DMS153 (cell line): Measurements from ENCODE around the gene MPZL2.
"Not testable (repeated sequence)": the region's sequence is repeated elsewhere in the genome, so short reads cannot be mapped to it uniquely, and the experiment has no call there.

Experiments
- DNase-seq: peaks from one replicate; lab custom pipeline; 2025; lab: John Stamatoyannopoulos, UW

The MPZL2 gene

GRCh38 chr11:118263695-118264568 lies at the start of gene MPZL2:
Gene MPZL2, minus strand, starts transcription at chr11:118264297. Its CDS starts 144 bp downstream, at chr11:118264153.
- DNase-seq, result peak; percentile 15

DNA sequence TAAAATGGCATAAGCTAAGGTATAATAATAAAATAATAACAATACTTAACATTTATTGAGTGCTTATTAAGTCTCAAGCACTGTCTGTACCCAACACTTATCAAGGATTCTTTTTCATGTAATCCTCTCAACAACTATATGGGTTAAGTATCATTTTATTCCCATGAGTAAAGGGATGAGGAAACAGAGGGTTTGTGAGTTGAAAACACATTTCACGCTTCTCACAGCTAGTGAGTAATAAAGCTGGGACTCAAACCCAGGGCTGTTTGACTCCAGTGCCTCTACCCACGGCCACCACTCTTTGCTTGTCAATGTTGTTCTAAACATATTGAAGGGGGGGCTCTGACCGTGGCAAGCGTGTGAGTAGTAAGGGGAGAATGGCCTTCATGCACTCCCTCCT lies 49.1 kb upstream of the MPZL2 start:
- no peak for DNase-seq

DNA sequence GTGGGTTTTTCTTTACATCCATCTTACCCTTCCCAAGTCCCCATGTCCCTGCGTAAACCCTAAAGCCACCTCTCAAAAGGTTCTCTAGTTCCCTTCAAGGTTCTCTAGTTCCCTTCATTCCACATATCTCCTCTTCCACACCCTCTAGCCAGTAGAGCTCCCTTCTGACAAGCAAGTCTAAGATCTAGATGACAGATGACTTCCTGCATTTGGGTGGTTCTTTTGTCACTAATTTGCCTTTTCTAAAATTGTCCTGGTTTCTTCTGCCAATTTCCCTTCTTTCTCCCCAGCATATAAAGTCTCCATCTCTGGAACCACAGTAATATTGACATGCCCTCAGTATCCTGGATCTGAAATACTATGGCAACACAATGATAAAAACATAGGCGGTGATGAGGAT lies 48.2 kb upstream of the MPZL2 start:
- no peak for DNase-seq

DNA sequence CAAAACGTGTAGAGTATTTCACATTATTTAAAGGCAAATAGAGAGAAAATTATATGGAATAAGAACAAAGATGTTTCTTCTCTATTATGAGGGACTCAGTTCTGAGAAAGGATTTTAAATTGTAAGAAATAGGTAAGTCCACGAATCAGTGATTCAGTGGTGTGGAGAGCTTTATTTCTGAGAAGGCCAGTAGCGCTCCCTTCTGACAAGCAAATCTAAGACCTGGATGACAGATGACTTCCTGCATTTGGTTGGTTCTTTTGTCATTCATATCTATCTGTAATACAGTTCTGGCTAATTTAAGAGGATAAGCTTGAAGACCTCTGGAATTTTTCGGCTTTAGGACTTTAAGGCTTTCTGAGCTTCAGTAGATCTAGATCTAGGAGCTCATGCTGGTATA lies 47.4 kb upstream of the MPZL2 start:
- no peak for DNase-seq

DNA sequence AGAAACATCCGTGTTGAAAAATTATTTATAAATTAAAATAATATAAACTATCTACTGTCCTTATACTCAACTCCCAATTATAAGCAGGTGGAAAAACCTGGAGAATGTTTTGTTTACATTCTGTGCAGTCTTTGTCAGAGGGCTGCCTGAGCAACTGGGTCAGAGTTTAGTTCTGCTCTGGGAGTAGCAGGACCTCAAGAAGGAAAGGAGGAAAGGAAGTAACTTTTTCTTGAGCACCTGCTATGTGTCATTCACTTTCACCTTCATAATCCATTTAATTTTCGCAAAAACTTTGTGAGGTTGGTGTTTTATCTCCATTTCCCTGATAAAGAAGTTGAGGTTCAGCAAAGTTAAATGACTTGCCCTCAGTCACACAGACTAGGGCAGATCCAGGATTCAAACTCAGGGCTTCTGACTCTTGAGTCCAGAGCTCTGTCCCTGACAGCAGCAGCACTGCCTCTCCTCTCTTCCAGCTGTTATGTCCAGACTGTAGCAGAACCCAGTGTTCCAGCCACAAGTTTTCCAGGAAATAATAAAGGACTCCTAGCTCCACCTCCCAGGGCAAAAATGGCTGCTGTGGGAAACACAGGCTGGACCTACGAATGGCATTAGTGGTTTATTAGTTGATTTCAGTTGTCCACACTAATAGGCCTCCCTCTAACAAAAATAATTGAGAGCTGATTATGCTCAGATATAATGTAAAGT lies 46.8 kb upstream of the MPZL2 start:
- no peak for DNase-seq

GRCh38 chr11:118310271-118310670 lies 46.2 kb upstream of the MPZL2 start:
- no peak for DNase-seq

DNA sequence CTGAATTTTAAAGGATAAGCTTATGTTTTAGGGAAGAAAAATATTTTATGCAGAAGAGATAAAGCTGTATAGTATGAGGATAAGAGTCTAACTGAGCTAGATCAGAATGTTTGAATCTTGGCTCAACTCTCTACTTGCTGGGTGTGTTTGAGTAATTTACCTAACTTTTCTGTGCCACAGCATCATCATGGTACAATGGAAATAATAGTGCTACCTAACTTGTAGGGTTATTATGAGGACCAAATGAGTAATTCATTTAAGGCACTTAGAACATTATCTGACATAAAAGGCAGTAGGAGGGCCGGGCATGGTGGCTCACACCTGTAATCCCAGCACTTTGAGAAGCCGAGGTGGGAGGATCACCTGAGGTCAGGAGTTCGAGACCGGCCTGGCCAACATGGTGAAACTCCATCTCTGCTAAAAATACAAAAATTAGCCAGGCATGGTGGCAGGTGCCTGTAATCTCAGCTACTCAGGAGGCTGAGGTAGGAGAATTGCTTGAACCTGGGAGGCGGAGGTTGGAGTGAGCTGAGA lies 45.0 kb upstream of the MPZL2 start:
- not testable (repeated sequence) for DNase-seq

- DNase-seq, result no peak
Measured at GRCh38 chr11:118306556-118306955, 42.5 kb upstream of the MPZL2 start.

- DNase-seq, result no peak
Measured at GRCh38 chr11:118305726-118306125, 41.6 kb upstream of the MPZL2 start.

GRCh38 chr11:118304568-118305248 lies 40.6 kb upstream of the MPZL2 start, which contains the start of gene CD3E:
Gene CD3E, plus strand, starts transcription at chr11:118304730. Its CDS starts 223 bp downstream, at chr11:118304953.
- DNase-seq, result no peak

GRCh38 chr11:118304227-118304567 lies 40.1 kb upstream of the MPZL2 start:
- DNase-seq, result no peak

GRCh38 chr11:118301600-118302195 lies 37.6 kb upstream of the MPZL2 start:
- DNase-seq, result no peak

- DNase-seq, result no peak
Measured at GRCh38 chr11:118295815-118296454, 31.8 kb upstream of the MPZL2 start.

- DNase-seq, result no peak
Measured at GRCh38 chr11:118295199-118295598, 31.1 kb upstream of the MPZL2 start.

DNA sequence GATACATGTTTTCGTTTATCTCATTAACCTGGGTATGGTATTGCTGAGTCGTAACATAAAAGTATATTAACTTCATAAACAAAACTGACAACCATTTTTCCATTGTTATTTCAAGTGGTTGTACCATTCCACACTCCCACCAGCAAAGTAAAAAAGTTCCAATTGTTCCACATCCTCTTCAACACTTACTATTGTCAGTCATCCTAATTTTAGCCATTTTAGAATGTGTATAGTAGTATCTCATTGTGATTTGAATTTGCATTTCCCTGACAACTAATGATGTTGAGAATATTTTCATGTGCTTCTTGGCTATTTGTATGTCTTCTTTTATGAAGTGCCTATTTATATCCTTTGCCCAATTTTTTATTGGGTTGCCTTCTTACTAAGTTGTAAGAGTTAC lies 30.0 kb upstream of the MPZL2 start:
- no peak for DNase-seq

DNA sequence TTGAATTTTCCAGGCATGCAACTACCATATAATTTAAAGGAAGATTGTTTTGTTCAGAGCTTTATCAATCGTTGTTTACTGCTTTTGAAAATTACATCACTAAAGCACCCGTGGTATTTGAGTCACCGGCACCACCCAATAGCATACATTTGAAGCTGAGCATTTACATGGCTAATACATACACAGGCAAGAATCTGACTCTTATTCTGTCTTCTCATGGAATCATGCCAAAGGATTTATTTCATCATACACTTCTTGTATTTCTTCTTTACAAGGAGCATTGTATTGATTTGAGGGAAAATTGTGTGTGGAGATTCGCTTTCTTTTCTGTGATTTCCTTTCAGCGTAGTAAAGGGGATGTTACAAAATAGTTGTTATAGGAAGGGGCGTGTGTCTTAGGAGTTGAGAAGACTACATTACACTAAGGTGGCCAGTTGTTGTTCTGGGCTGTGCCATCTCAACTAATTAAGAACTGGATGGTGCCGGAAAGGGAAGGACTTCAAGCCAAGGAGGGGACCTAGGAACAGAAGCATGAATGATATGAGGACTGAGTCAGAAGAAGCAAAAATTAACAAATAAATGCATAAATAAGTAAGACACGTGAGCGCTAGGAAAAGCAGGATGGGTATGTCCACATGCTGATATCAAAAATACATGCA lies 27.5 kb upstream of the MPZL2 start:
- DNase-seq, result no peak

DNA sequence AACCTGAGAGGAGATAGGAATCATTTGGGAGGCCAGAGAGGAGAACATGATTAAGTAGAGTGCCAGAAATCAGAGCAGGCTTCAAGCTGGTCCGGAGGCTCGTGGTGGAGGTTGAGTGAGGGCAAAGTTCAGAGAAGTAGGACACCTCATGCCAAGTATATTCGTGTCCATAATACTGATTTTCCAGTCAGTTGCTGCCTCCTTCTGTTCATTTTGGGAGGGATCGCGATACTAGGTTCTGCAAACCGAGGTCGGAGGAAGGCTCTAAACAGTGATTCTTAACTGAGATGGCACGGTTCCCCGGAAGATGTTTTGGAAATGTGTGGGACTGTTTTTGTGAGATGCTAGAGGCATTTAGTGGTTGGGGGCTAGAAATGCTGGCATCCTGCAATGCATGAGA lies 26.8 kb upstream of the MPZL2 start:
- peak; percentile 8 for DNase-seq

GRCh38 chr11:118289401-118289800 lies 25.3 kb upstream of the MPZL2 start:
- no peak for DNase-seq

DNA sequence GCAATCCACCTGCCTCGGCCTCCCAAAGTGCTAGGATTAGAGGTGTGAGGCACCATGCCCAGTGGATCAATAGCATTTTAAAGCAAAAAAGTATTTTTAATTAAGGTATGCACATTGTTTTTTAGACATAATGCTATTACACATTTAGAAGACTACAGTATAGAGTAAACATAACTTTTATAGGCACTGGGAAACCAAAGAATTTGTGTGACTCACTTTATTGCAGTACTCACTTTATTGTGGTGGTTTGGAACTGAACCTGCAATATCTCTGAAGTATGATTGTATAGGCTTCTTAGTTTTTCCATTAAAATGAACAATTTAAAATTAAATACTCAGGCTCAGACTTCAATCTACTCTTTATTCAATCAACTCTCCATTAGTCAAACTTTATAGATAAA lies 22.9 kb upstream of the MPZL2 start:
- no peak for DNase-seq

GRCh38 chr11:118286545-118286944 lies 22.4 kb upstream of the MPZL2 start:
- DNase-seq, result no peak

DNA sequence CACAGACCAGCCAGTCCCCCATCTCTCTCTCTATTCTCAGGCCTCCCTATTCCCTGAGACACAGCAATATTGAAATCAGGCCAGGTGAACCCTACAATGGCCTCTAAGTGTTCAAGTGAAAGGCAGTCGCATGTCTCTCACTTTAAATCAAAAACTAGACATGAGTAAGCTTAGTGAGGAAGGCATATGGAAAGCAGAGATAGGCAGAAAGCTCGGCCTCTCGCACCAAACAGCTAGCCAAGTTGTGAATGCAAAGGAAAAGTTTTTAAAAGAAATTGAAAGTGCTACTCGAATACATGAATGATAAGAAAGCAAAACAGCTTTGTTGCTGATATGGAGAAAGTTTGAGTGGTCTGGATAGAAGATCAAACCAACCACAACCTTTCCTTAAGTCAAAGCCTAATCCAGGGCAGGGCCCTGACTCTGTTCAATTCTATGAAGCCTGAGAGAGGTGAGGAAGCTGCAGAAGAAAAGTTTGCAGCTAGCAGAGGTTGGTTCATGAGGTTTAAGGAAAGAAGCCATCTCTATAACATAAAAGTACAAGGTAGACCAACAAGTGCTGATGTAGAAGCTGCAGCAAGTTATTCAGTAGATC lies 19.8 kb upstream of the MPZL2 start:
- DNase-seq, result no peak
